Small intestine (tissue), 7 donors: ENCODE data around the gene UVRAG. TPM values are rescaled to one million over a fixed set of nuclear protein-coding genes. Genes with fewer than 3 reads are reported as not detected.
"Not testable (repeated sequence)": the region's sequence is repeated elsewhere in the genome, so short reads cannot be mapped to it uniquely, and the experiment has no call there.

Experiments
- DNase-seq, 2 donors: peaks; one replicate each; pipeline versions ENCODE4 v3.0.0 to v3.0.0-alpha.2; 2013
- FAIRE-seq: peaks from 2 replicates; lab custom pipeline; 2012; peaks lifted over from hg19 to GRCh38; lab: Jason Lieb, UNC
- H3K27ac ChIP-seq, 3 donors: one replicate each; pipeline ENCODE4 v1.5.1; 2013; ENCODE audit warnings: low read length in 2 of 3, mild to moderate bottlenecking in 2 of 3, control low read depth in 1 of 3, inconsistent platforms in 1 of 3, low read depth in 1 of 3, moderate library complexity in 1 of 3
- H3K27me3 ChIP-seq, 3 donors: one replicate each; pipeline ENCODE4 v1.6.1; 2013; ENCODE audit warnings: low read length in 3 of 3, inconsistent platforms in 1 of 3; ENCODE audit not compliant: control insufficient read depth in 3 of 3, insufficient read depth in 3 of 3
- H3K36me3 ChIP-seq, 3 donors: one replicate each; pipeline ENCODE4 v1.6.1; 2013; ENCODE audit warnings: low read length in 3 of 3, inconsistent platforms in 1 of 3, low read depth in 1 of 3, mild to moderate bottlenecking in 1 of 3, moderate library complexity in 1 of 3; ENCODE audit not compliant: control insufficient read depth in 3 of 3, insufficient read depth in 2 of 3
- H3K4me1 ChIP-seq, 3 donors: one replicate each; pipeline ENCODE4 v1.6.1; 2013; ENCODE audit warnings: low read length in 2 of 3, inconsistent platforms in 1 of 3, low read depth in 1 of 3, mild to moderate bottlenecking in 1 of 3, moderate library complexity in 1 of 3; ENCODE audit not compliant: control insufficient read depth in 3 of 3, insufficient read depth in 2 of 3
- H3K4me3 ChIP-seq, 3 donors: one replicate each; pipeline ENCODE4 v1.5.1; 2013; ENCODE audit warnings: low read length in 3 of 3, control low read depth in 1 of 3, inconsistent platforms in 1 of 3, low read depth in 1 of 3, mild to moderate bottlenecking in 1 of 3, moderate library complexity in 1 of 3
- H3K9me3 ChIP-seq, 2 donors: one replicate each; pipeline ENCODE4 v1.6.1; 2013; ENCODE audit warnings: low read depth in 1 of 2, low read length in 1 of 2; ENCODE audit not compliant: control insufficient read depth in 2 of 2, insufficient read depth in 1 of 2
- WGBS, 3 donors: extraction: QIAGEN DNeasy Blood & Tissue Kit; methylation state at CpG; one replicate each; pipeline ENCODE4 v1.1.7; 2013; 5-methylcytosine and 5-hydroxymethylcytosine counted together
- polyA plus RNA-seq, 4 donors: library from polyadenylated mRNA; stranded (reverse) in 3 of 4; unstranded in 1 of 4; fragments of 200-250 nt in 3 of 4; fragments of 120-200 nt in 1 of 4; gene quantifications; one replicate each; pipeline versions ENCODE4 v1.2.1 to v1.2.3, GENCODE V29; 2013
- donor health status: healthy with polysubstance abuse.
- donor health status: control.
- donor health status: control.
- donor health status: Bipolar disorder and iron deficiency.
- donor health status: healthy.

Gene UVRAG
- polyA plus RNA-seq, 4 donors, result 5.4 to 13.2 (median 7.1) TPM

GRCh38 chr11:75874684-75875341 lies 59.8 kb downstream of the UVRAG start:
- H3K9me3 ChIP-seq, result peaks cover 0 to 3% of the 10 kb centered on the region in 2 donors
- no peak overlapping the region for H3K27ac ChIP-seq
- no peaks in the 10 kb centered on the region for H3K36me3 ChIP-seq
- H3K4me3 ChIP-seq, result no peak overlapping the region
- H3K27me3 ChIP-seq, result no peaks in the 10 kb centered on the region
- FAIRE-seq (no peak), DNase-seq (no peak)
- 77 to 82% (median 80%) methylated on average over 5 of the region's 5 CpGs for WGBS, 3 donors
- peaks cover 0 to 7% (median 5%) of the 10 kb centered on the region in 3 donors for H3K4me1 ChIP-seq

GRCh38 chr11:75877327-75877726 lies 62.3 kb downstream of the UVRAG start:
- 92 to 98% (median 95%) methylated on average over 7 to 25 of the region's 27 CpGs for WGBS, 3 donors
- not testable (repeated sequence) for H3K4me1 ChIP-seq, H3K27me3 ChIP-seq, FAIRE-seq, DNase-seq, H3K9me3 ChIP-seq, H3K4me3 ChIP-seq, H3K27ac ChIP-seq
- peaks cover 0 to 14% (median 0%) of the 10 kb centered on the region in 3 donors for H3K36me3 ChIP-seq

DNA sequence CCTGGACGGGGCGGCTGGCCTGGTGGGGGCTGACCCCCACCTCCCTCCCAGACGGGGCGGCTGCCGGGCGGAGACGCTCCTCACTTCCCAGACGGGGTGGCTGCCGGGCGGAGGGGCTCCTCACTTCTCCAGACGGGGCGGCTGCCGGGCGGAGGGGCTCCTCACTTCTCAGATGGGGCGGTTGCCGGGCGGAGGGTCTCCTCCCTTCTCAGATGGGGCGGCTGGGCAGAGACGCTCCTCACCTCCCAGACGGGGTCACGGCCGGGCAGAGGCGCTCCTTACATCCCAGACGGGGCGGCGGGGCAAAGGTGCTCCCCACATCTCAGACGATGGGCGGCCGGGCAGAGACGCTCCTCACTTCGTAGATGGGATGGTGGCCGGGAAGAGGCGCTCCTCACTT lies 62.9 kb downstream of the UVRAG start:
- H3K27me3 ChIP-seq, DNase-seq, H3K9me3 ChIP-seq, H3K27ac ChIP-seq, H3K4me1 ChIP-seq, H3K4me3 ChIP-seq, FAIRE-seq: not testable (repeated sequence)
- 93 to 97% (median 95%) methylated on average over 10 to 33 of the region's 33 CpGs for WGBS, 3 donors
- H3K36me3 ChIP-seq, result peaks cover 0 to 14% (median 1%) of the 10 kb centered on the region in 3 donors

GRCh38 chr11:75878933-75879332 lies 63.9 kb downstream of the UVRAG start:
- no peaks in the 10 kb centered on the region for H3K27me3 ChIP-seq
- DNase-seq, result no peak
- FAIRE-seq, result no peak
- no peak overlapping the region for H3K4me3 ChIP-seq
- peaks cover 0 to 14% (median 2%) of the 10 kb centered on the region in 3 donors for H3K36me3 ChIP-seq
- no peak overlapping the region for H3K27ac ChIP-seq
- H3K4me1 ChIP-seq, result no peaks in the 10 kb centered on the region
- H3K9me3 ChIP-seq, result peaks cover 0 to 3% of the 10 kb centered on the region in 2 donors
- WGBS, 3 donors, result 84 to 100% (median 95%) methylated on average over 2 of the region's 2 CpGs

GRCh38 chr11:75879737-75880136 lies 64.7 kb downstream of the UVRAG start:
- no peak overlapping the region for H3K27ac ChIP-seq
- FAIRE-seq, result no peak
- peaks cover 0 to 14% (median 2%) of the 10 kb centered on the region in 3 donors for H3K36me3 ChIP-seq
- H3K4me1 ChIP-seq, result no peaks in the 10 kb centered on the region
- no peak for DNase-seq
- H3K27me3 ChIP-seq, result no peaks in the 10 kb centered on the region
- H3K9me3 ChIP-seq, result peaks cover 0 to 3% of the 10 kb centered on the region in 2 donors
- H3K4me3 ChIP-seq, result no peak overlapping the region
- WGBS, 3 donors, result 79 to 92% (median 91%) methylated on average over 9 of the region's 9 CpGs

- not testable (repeated sequence) for H3K27me3 ChIP-seq, FAIRE-seq, DNase-seq, H3K27ac ChIP-seq, H3K9me3 ChIP-seq, H3K4me3 ChIP-seq, H3K4me1 ChIP-seq
- H3K36me3 ChIP-seq, result peaks cover 0 to 14% (median 2%) of the 10 kb centered on the region in 3 donors
- WGBS, 3 donors, result 91 to 98% (median 97%) methylated on average over 8 of the region's 8 CpGs
Observed at GRCh38 chr11:75880343-75880742, 65.3 kb downstream of the UVRAG start.

DNA sequence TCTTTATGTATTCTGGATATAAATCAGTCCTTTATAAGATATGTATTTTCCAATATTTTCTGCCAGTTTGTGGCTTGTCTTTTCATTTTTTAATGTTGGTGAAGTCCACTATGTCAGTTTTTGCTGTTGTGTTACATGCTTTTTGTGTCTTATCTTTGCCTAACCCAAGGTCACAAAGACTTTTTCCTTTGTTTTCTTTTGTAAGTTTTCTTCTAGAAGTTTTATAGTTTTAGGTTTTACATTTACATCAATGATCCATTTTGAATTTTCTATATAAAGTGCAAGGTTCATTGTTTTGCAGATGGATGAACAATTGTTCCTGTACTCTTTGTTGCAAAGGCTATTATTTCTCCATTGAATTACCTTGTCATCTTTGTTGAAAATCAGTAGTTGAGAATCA lies 69.3 kb downstream of the UVRAG start:
- DNase-seq (no peak), FAIRE-seq (no peak)
- no peak overlapping the region for H3K27ac ChIP-seq
- no peaks in the 10 kb centered on the region for H3K9me3 ChIP-seq
- H3K27me3 ChIP-seq, result no peaks in the 10 kb centered on the region
- H3K4me3 ChIP-seq, result no peak overlapping the region
- H3K4me1 ChIP-seq, result no peaks in the 10 kb centered on the region
- peaks cover 0 to 20% (median 2%) of the 10 kb centered on the region in 3 donors for H3K36me3 ChIP-seq

- Histone ChIP-seq H3K36me3 (peaks cover 0 to 15% (median 4%) of the 10 kb centered on the region in 3 donors), H3K9me3 (peaks cover 0 to 3% of the 10 kb centered on the region in 2 donors), H3K4me3 (no peak overlapping the region), H3K27ac (no peak overlapping the region), H3K27me3 (no peaks in the 10 kb centered on the region), H3K4me1 (peaks cover 0 to 2% (median 0%) of the 10 kb centered on the region in 3 donors)
- DNase-seq (no peak), FAIRE-seq (no peak)
- 95 to 96% (median 96%) methylated on average over 3 of the region's 3 CpGs for WGBS, 3 donors
Observed at GRCh38 chr11:75888416-75888815, 73.4 kb downstream of the UVRAG start.
